COR-L47 (cell line): ENCODE measurements around the gene TENM4.

Experiments used
- DNase-seq: peaks from one replicate; lab custom pipeline; 2025; lab: John Stamatoyannopoulos, UW

Gene TENM4

GRCh38 chr11:79440571-79441460, at the start of gene TENM4:
Gene TENM4, minus strand, starts transcription at chr11:79441030. Its CDS starts 371,086 bp downstream, at chr11:79069944.
- peak; percentile 77 for DNase-seq

DNA sequence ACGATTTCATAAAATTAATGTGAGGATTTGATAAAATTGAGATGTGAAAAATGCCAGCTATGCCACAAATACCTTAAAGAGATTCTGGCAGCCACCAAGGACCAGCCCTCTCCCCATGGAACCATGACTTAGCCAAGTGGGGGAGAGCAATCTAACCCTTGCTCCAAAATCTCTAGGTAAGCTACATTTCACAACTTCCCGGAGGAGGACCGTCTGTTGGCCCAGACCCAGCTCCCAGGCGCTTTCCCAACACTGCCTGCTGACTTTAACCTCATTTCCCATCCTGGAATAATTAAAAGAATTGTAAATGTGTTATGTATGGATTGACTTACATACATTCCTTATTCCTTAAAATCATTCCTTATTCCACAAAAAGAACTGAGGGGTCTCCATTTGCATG, 47.5 kb upstream of the TENM4 start:
- DNase-seq = no peak

GRCh38 chr11:79487412-79487811, 46.6 kb upstream of the TENM4 start:
- no peak for DNase-seq

DNA sequence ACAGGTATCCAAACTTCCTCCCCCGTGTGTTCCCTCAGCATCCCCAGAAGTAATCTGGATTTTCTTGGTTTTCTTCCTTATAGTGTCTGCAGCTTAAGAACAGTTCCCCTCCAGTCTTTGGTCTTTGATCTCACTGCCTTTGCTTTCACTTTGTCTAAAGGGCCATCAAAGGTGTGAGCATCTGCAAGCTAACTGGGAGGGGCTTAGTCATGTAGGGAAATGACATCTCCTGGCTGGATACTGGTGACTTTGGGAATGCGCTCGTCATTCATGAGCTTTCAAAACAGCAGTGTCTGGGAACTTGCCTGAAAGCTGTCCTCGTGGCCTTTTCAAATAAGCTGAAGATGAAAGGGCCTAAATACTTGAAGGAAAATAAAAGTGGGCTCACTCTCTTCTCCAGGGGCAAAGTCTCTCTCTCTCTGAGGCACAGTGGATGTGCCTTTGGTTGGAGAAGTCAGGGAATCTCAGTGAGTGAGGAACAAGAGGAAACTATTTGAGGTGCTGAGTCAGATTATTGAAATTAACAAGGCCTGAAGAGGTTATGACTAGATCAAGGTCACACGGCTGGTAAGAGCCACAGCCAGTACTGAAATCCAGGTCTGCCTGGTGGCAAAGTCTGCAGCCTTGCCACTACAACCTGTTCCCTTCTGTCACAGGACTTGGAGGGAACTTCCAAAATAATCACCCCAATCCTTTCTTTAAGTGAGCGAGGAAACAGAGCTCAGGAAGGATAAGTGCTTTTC, 45.6 kb upstream of the TENM4 start:
- DNase-seq = no peak

DNA sequence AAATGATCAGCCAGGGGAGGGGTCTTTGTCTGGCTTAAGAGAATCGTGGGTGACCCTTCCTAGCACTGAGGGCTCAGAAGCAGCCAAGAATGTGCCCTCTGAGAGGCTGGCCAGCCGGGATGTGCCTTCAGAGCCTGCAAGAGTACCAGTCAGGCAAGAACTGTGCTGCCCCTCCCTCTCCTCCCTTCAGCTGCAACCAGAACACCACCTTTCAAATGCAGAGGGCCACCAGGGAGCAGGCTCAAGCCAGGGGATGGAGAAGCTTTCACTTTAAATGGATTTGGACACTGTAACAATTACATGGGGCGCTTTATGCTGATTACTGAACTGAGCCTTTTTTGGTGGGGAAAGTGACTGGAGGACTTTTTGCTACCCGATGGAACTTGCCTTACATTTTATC, 44.9 kb upstream of the TENM4 start:
- no peak for DNase-seq

GRCh38 chr11:79484872-79485271, 44.0 kb upstream of the TENM4 start:
- DNase-seq = no peak

GRCh38 chr11:79482800-79483199, 42.0 kb upstream of the TENM4 start:
- DNase-seq = no peak

GRCh38 chr11:79481795-79482194, 41.0 kb upstream of the TENM4 start:
- no peak for DNase-seq

GRCh38 chr11:79480864-79481263, 40.0 kb upstream of the TENM4 start:
- no peak for DNase-seq

GRCh38 chr11:79472819-79473529, 32.1 kb upstream of the TENM4 start:
- no peak for DNase-seq

GRCh38 chr11:79471071-79471844, 30.4 kb upstream of the TENM4 start:
- no peak for DNase-seq

GRCh38 chr11:79470161-79470560, 29.3 kb upstream of the TENM4 start:
- no peak for DNase-seq

DNA sequence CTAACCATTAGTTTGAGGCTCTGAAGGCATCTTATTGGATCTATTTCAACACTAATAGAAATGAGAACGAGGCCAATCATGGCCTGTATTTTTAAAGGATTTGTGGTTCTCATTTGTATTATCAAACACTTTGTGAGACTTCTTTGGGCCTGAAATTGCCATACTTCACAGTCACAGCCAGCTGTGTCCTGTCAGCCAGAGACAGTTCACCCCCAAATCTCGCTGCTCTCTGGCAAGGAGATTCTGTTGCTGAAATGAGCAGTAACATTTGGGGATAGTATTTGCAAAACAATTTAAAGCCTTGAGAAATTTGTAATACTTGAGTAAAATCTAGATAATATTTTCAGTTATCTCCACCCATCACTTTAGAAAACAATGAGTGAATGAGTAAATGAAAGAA, 26.9 kb upstream of the TENM4 start:
- no peak for DNase-seq

GRCh38 chr11:79466411-79466810, 25.6 kb upstream of the TENM4 start:
- DNase-seq = no peak

GRCh38 chr11:79465160-79465559, 24.3 kb upstream of the TENM4 start:
- DNase-seq = no peak

- DNase-seq = no peak
Measured at GRCh38 chr11:79461666-79462645, 21.1 kb upstream of the TENM4 start.

DNA sequence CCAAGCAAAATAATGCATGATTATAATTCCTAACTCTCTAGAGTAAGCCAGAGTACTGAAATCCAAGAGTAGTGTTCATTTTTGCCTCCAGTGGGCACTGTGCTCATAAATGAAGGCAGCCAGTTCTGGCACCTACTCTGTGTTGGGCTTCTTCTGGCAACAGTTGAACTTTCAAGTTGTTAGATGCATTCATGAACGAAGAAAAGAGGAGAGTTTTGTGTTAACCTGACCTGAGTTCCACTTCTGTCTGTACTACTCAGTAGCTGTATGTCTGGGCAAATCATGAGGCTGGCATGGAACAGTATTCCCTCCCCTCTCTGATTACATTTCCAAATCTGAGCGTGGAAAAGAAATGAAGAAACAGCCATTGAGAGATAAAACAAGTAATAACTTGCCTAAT, 20.3 kb upstream of the TENM4 start:
- DNase-seq = peak; percentile 5

DNA sequence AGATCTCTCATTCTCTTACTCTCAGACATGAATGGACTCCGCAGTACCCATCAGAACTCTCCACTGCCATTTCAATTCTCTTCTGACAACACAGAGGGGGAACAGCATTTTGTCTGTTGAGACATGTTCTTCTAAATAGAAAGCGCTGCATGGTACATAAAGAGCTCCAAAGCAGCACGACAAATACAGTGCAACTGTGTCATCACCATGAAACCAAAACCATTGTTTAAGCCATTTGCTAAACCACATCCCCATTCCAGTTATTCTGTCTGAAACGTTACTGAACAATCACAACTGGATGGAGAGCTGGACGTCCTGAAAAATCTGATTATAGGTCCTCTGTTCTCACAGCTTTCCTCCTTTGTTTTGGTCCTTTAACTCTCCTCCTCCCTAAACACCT, 17.9 kb upstream of the TENM4 start:
- DNase-seq = no peak

DNA sequence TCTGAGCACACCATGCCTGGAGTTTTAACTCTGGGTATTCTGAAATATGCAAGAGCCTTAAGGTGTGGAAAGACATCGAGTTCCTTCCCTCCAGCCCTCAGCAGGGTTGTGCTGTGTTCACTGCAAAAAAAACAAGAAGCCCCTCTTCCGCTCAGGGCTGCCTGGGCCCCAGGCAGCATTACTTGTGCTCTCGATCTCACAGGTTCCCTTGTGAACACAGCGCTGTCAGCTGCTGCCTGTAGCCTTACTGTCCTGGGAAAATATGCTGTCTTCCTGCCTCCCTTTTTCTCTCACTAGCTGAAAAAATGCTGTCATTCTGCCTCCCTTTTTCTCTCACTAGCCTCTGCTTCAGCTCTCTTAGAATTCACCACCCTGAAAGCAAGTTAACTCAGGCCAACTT, 15.7 kb upstream of the TENM4 start:
- DNase-seq = no peak

GRCh38 chr11:79453617-79454016, 12.8 kb upstream of the TENM4 start:
- no peak for DNase-seq

- no peak for DNase-seq
Measured at GRCh38 chr11:79449040-79449439, 8.2 kb upstream of the TENM4 start.
